Activated naive CD4-positive, alpha-beta T cell treated with anti-CD3 and anti-CD28 coated beads for 36 hours (primary cell): ENCODE measurements around the gene PLP1. TPM values are rescaled to one million over a fixed set of nuclear protein-coding genes. Genes with fewer than 3 reads are reported as not detected.
"Not testable (repeated sequence)": the region's sequence is repeated elsewhere in the genome, so short reads cannot be mapped to it uniquely, and the experiment has no call there.

Source experiments
- CTCF ChIA-PET: fragments of 350-600 bp; sonication (Branson Sonifier 250); formaldehyde crosslinking; loops from one replicate; lab custom pipeline; 2021; ENCODE audit warnings: antibody characterized with exemption; lab: Charles Lee
- DNase-seq: peaks from one replicate; pipeline ENCODE4 v3.0.0-alpha.2; 2020
- H3K27ac Mint-ChIP-seq: one replicate; pipeline ENCODE4 v1.8.0; 2021; ENCODE audit warnings: mild to moderate bottlenecking, mixed read lengths
- H3K27me3 Mint-ChIP-seq: one replicate; pipeline ENCODE4 v1.8.0; 2021; ENCODE audit warnings: low read depth, mixed read lengths
- H3K36me3 Mint-ChIP-seq: one replicate; pipeline ENCODE4 v1.8.0; 2021; ENCODE audit warnings: low read depth, mixed read lengths
- H3K4me1 Mint-ChIP-seq: one replicate; pipeline ENCODE4 v1.8.0; 2021; ENCODE audit warnings: low read depth, mixed read lengths
- H3K4me3 Mint-ChIP-seq: one replicate; pipeline ENCODE4 v1.8.0; 2021; ENCODE audit warnings: mild to moderate bottlenecking, moderate library complexity, mixed read lengths
- H3K9me3 Mint-ChIP-seq: one replicate; pipeline ENCODE4 v1.8.0; 2021; ENCODE audit warnings: mixed read lengths
- intact Hi-C: fragments of 100-400 bp; cut with micrococcal nuclease; formaldehyde crosslinking; loops from one replicate; pipeline ENCODE4 v1.15.1; 2023
- total RNA-seq, 2 experiments: library from RNA; stranded (reverse); gene quantifications; one replicate each; pipeline ENCODE4 v1.2.3, GENCODE V29; 2021

Gene PLP1
- total RNA-seq, 2 experiments from 2014 or later: not detected

DNA sequence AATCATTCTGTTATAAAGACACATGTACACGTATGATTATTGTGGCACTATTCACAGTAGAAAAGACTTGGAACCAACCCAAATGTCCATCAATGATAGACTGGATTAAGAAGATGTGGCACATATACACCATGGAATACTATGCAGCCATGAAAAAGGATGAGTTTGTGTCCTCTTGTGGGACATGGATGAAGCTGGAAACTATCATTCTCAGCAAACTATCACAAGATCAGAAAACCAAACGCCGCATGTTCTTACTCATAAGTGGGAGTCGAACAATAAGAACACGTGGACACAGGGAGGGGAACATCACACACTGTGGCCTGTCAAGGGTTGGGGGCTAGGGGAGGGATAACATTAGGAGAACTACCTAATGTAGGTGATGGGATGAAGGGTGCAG lies 40.5 kb downstream of the PLP1 start:
- CTCF ChIA-PET: interaction anchor here (1.0 to 1.2 kb wide), 3 partner anchors 104 to 107 kb away, joined by 3 to 5 read pairs (median 3); partner anchors contain the start of gene TMEM31
- not testable (repeated sequence) for H3K4me3 Mint-ChIP-seq, DNase-seq, H3K27me3 Mint-ChIP-seq, H3K4me1 Mint-ChIP-seq, H3K27ac Mint-ChIP-seq, H3K9me3 Mint-ChIP-seq, H3K36me3 Mint-ChIP-seq
- intact Hi-C loops: loop anchor here (1.0 kb wide), 3 partner anchors 106 to 284 kb away; no protein-coding TSS in a partner anchor

- H3K4me3 Mint-ChIP-seq: no peak overlapping the region
- CTCF ChIA-PET: interaction anchor here (1.0 to 1.3 kb wide), 3 partner anchors 21 to 107 kb away, joined by 3 to 5 read pairs (median 3); partner anchors contain the start of gene TMEM31
- peaks cover 8% of the 10 kb centered on the region for H3K27me3 Mint-ChIP-seq
- no peaks in the 10 kb centered on the region for H3K4me1 Mint-ChIP-seq
- intact Hi-C loops: loop anchor here (1.0 kb wide), 3 partner anchors 106 to 284 kb away; no protein-coding TSS in a partner anchor
- no peak overlapping the region for H3K27ac Mint-ChIP-seq
- H3K9me3 Mint-ChIP-seq: no peaks in the 10 kb centered on the region
- H3K36me3 Mint-ChIP-seq: no peaks in the 10 kb centered on the region
- peak; percentile 25 for DNase-seq
Measured at GRCh38 chrX:103817502-103817901, 40.9 kb downstream of the PLP1 start.

DNA sequence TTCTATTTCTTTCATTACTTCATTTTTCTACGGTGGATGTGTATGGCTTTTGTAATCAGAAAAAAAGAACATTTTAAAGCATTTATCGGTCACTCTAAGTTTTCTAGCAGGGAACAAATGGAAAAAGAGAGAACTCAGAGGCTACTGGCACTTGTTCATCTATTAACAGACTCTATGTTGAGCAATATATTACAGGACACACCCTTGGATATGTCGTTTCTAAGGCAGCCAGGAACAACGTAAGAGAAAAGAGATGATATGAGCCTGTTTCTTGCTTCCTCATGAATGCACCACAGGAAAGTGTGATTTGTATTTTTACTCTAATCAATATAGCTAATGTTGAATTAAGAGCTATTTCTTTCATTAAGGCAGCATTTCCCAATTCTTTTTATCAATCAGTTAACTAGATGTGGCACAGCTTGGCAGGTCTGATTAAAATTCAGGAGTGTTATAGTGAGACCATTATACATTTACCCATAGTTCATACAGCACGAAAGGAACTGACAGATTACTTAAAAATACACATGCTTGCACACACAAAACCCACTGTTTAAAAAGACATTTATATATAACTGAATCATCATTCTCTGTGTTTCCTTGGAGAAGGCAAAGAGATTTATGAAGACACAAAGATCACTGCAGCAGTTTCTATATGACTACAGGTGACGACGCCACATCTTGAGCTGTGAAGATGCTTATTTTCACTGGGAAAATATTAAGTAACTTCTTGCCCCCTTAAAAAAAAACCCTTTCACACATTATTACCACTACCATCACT lies 42.4 kb downstream of the PLP1 start:
- H3K4me3 Mint-ChIP-seq: no peak overlapping the region
- no peak for DNase-seq
- no peak overlapping the region for H3K27ac Mint-ChIP-seq
- H3K4me1 Mint-ChIP-seq: no peaks in the 10 kb centered on the region
- H3K36me3 Mint-ChIP-seq: no peaks in the 10 kb centered on the region
- H3K9me3 Mint-ChIP-seq: no peaks in the 10 kb centered on the region
- CTCF ChIA-PET: interaction anchor here (1.0 to 1.4 kb wide), 3 partner anchors 9 to 107 kb away, joined by 3 to 6 read pairs (median 4); no protein-coding TSS in a partner anchor
- peaks cover 7% of the 10 kb centered on the region for H3K27me3 Mint-ChIP-seq
- intact Hi-C loops: no loop called here

DNA sequence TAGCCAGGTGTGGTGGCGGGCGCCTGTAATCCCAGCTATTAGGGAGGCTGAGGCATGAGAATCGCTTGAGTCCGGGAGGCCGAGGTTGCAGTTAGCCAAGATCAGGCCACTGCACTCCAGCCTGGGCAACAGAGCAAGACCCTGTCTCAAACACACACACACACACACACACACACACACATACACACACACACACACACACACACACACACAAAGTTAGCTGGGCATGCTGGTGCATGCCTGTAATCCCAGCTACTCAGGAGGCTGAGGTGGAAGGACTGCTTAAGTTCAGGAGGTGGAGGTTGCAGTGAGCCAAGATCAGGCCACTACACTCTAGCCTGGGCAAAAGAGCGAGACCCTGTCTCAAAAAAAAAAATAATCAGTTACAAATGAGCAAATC lies 44.2 kb downstream of the PLP1 start:
- DNase-seq, intact Hi-C loops, CTCF ChIA-PET, H3K36me3 Mint-ChIP-seq, H3K4me1 Mint-ChIP-seq, H3K27me3 Mint-ChIP-seq, H3K4me3 Mint-ChIP-seq, H3K9me3 Mint-ChIP-seq, H3K27ac Mint-ChIP-seq: not testable (repeated sequence)

DNA sequence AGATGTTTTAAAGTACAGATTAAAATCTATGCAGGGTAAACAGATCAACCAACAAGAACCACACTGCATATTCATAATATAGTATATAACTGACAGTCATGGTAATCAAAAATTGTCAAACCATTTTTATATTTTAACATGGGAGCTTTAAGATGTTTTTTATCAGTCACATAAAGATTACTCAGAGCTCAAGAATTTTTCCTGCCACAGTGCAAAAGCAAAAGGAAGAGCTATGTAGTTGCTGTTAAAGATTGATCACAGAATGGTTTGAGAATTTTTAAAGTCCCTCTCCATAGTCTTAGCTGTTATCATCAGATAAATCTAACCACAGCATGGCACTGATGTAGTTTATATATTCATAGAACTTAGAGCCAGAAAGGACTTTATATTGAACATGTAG lies 47.0 kb downstream of the PLP1 start:
- no peaks in the 10 kb centered on the region for H3K36me3 Mint-ChIP-seq
- no peak overlapping the region for H3K27ac Mint-ChIP-seq
- DNase-seq: no peak
- H3K9me3 Mint-ChIP-seq: no peaks in the 10 kb centered on the region
- intact Hi-C loops: no loop called here
- H3K4me3 Mint-ChIP-seq: no peak overlapping the region
- no peaks in the 10 kb centered on the region for H3K27me3 Mint-ChIP-seq
- CTCF ChIA-PET: interaction anchor here (1.1 kb wide), 1 partner anchor 117 kb away, joined by 3 read pairs; no protein-coding TSS in a partner anchor
- H3K4me1 Mint-ChIP-seq: peaks cover 10% of the 10 kb centered on the region

DNA sequence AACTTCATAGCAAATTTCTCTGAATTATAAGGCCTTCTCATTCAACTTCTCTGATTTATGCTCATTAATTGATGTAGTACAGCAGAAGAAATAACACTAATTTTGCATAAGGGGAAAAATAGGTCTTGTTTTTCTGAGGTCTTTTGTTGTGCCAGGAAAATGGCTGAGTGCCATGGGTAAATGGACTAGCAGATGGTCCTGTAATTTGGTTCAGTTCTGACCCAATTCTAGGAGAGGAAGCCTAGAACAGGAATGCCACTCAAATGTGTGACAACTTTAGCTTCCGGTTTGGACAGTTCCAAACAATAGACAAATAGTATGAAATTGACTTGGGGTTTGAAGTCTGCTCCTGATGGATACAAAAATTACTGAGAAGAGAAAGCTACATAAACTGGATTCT lies 49.2 kb downstream of the PLP1 start:
- Mint-ChIP-seq H3K9me3 (no peaks in the 10 kb centered on the region), H3K27me3 (no peaks in the 10 kb centered on the region), H3K27ac (no peak overlapping the region), H3K4me3 (no peak overlapping the region), H3K4me1 (peaks cover 10% of the 10 kb centered on the region), H3K36me3 (no peaks in the 10 kb centered on the region)
- intact Hi-C loops: no loop called here
- no peak for DNase-seq
- CTCF ChIA-PET: no interaction called here

DNA sequence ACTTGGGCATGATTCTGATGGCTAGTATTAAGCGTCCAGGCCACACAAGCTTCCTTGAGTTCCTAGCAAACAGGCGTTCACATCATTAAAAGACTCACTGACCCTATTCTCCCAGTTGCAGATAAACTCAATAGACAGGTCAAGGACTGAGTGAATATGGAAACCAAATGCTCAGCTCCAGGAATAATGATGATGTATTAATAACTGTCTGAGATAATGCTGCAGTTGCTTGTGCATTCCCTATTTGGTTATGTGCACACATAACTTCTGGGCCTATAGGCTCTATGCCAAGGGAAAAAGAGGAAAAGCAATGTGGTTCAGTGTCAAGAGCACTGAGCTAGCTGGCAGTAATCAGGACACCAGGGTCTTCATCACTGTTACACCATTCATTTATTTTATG lies 51.9 kb downstream of the PLP1 start:
- CTCF ChIA-PET: interaction anchor here (1.8 kb wide), 1 partner anchor 10 kb away, joined by 4 read pairs; no protein-coding TSS in a partner anchor
- Mint-ChIP-seq H3K36me3 (no peaks in the 10 kb centered on the region), H3K4me3 (no peak overlapping the region), H3K27ac (no peak overlapping the region), H3K4me1 (peaks cover 12% of the 10 kb centered on the region), H3K9me3 (no peaks in the 10 kb centered on the region), H3K27me3 (peaks cover 2% of the 10 kb centered on the region)
- intact Hi-C loops: no loop called here
- no peak for DNase-seq

DNA sequence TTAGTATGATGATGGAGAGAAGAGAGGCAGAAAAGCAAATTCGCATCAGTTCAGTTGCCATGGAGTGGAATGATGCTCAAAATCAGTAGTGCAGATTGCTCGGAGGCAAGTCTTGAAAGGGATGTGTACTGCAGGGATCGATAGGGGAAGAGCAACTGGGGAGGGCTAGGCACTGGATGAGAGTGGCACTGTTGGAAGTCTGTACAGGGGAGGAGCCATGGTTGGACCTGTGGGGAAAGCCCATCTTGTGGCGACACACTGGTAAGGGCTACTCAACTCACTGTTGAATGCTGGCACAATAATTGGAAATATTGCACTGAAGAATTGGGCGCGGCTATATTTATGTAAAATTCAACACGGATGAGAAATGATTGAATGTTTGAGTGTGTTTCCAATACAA lies 54.2 kb downstream of the PLP1 start:
- Mint-ChIP-seq H3K4me3 (no peak overlapping the region), H3K36me3 (no peaks in the 10 kb centered on the region), H3K27ac (no peak overlapping the region), H3K27me3 (peaks cover 2% of the 10 kb centered on the region), H3K4me1 (peaks cover 6% of the 10 kb centered on the region), H3K9me3 (no peaks in the 10 kb centered on the region)
- CTCF ChIA-PET: no interaction called here
- intact Hi-C loops: no loop called here
- DNase-seq: no peak

GRCh38 chrX:103831342-103831802 lies 54.7 kb downstream of the PLP1 start:
- CTCF ChIA-PET: interaction anchor here (3.6 kb wide), 1 partner anchor 14 kb away, joined by 12 read pairs; no protein-coding TSS in a partner anchor
- Mint-ChIP-seq H3K36me3 (no peaks in the 10 kb centered on the region), H3K4me1 (peaks cover 2% of the 10 kb centered on the region), H3K27ac (no peak overlapping the region), H3K9me3 (no peaks in the 10 kb centered on the region), H3K4me3 (peak overlapping the region; percentile 78), H3K27me3 (peaks cover 2% of the 10 kb centered on the region)
- DNase-seq: no peak
- intact Hi-C loops: no loop called here

DNA sequence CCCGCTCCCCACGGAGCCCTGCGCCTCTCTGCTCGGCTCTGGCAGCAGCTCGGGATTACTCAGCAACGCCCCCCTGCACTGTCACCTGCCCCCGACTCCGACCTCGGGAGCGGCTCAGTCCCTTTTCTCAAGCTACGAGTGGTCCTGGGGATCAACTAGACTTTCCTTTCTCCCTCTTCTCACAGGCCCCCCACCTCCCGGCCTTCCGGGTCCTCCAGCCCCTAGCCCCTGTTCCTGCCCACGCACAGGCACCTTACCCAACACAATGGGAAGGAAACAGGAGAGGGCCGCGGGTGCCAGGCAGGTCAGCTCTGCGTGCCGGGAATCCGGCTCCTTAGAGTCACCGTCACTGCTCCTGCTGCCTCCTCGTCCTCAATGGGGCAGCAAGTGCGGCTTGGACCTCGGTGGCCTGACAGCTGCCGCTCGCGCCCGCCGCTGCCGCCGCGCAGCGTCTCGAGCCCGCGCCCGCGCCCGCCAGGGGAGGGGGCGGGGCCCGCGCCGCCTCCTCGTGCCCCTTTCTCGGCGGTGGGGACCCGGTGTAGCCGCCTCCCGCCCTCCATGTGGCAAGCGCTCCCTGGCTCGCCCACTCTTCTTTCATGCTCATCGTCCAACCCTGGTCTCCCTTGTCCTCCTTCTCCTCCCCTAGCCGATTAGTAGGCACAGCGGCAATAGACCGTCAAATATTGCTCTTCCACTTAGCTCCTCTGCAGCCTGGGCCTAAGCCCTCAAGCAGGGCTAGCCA lies 55.3 kb downstream of the PLP1 start, which contains the start of gene RAB9B:
RAB9B (minus strand) TSS at position 455 of the 742 bp plus-strand sequence. CDS start 6,473 bp downstream, outside the sequence.
- Mint-ChIP-seq H3K27ac (no peak within 1 kb of the TSS), H3K36me3 (no peaks in the 10 kb centered on the region), H3K9me3 (no peaks in the 10 kb centered on the region), H3K4me1 (peaks cover 2% of the 10 kb centered on the region), H3K4me3 (peak within 1 kb of the TSS; percentile 78), H3K27me3 (peaks cover 2% of the 10 kb centered on the region)
- DNase-seq: peak; percentile 66
- intact Hi-C loops: no loop called here
- CTCF ChIA-PET: interaction anchor here (0.6 to 3.6 kb wide), 3 partner anchors 12 to 449 kb away, joined by 3 to 12 read pairs (median 6); no protein-coding TSS in a partner anchor

DNA sequence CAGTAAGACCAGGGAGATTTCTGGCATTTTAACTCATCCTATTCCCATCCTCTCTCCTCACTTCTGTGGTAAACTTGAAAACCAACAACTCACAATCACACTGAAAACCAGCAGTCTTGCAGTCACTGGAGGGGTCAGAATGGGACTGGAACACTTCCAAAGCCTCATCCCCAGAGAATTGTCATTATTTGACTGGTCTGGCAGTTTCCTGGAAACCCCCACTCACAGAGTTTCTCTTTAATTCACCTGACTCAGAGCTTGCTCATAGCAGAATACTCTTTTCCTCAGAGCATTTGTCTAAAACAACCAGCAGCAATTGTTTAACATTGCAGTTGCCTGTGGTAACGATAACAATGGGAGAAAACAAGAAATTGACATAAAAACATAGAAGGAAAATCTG lies 62.8 kb downstream of the PLP1 start:
- peak; percentile 41 for DNase-seq
- CTCF ChIA-PET: no interaction called here
- Mint-ChIP-seq H3K27me3 (no peaks in the 10 kb centered on the region), H3K27ac (no peak overlapping the region), H3K4me3 (no peak overlapping the region), H3K9me3 (peaks cover 7% of the 10 kb centered on the region), H3K36me3 (peaks cover 2% of the 10 kb centered on the region), H3K4me1 (peaks cover 8% of the 10 kb centered on the region)
- intact Hi-C loops: loop anchor here (5.0 kb wide), 2 partner anchors 93 to 278 kb away; no protein-coding TSS in a partner anchor
